ENCODE measurements around the gene EP400.
"Not testable (repeated sequence)": the region's sequence is repeated elsewhere in the genome, so short reads cannot be mapped to it uniquely, and the experiment has no call there.

EP400 gene

GRCh38 chr12:131948713-131949430, 870 bp upstream of the EP400 start:
- DNase-seq = not testable (repeated sequence)

- peak; percentile 32 for DNase-seq
These were observed 606 bp downstream of the EP400 start for GRCh38 chr12:131950182-131950913.

- DNase-seq = not testable (repeated sequence)
These were observed 4.1 kb downstream of the EP400 start for GRCh38 chr12:131953810-131954209.

GRCh38 chr12:131954460-131954859, 4.7 kb downstream of the EP400 start:
- DNase-seq = not testable (repeated sequence)

- DNase-seq = no peak
These were observed 9.4 kb downstream of the EP400 start for GRCh38 chr12:131959116-131959515.

GRCh38 chr12:131959641-131960589, 10.2 kb downstream of the EP400 start:
- no peak for DNase-seq

- not testable (repeated sequence) for DNase-seq
These were observed 11.0 kb downstream of the EP400 start for GRCh38 chr12:131960590-131961325.

GRCh38 chr12:131961328-131961727, 11.6 kb downstream of the EP400 start:
- not testable (repeated sequence) for DNase-seq

- DNase-seq = no peak
These were observed 12.3 kb downstream of the EP400 start for GRCh38 chr12:131962069-131962468.

- no peak for DNase-seq
These were observed 13.6 kb downstream of the EP400 start for GRCh38 chr12:131963381-131963780.

- no peak for DNase-seq
These were observed 15.3 kb downstream of the EP400 start for GRCh38 chr12:131965073-131965472.

- DNase-seq = no peak
These were observed 21.5 kb downstream of the EP400 start for GRCh38 chr12:131971226-131971625.

- no peak for DNase-seq
These were observed 25.5 kb downstream of the EP400 start for GRCh38 chr12:131975228-131975627.

- DNase-seq = no peak
These were observed 29.9 kb downstream of the EP400 start for GRCh38 chr12:131979606-131980005.

- DNase-seq = no peak
These were observed 30.5 kb downstream of the EP400 start for GRCh38 chr12:131980263-131980662.

GRCh38 chr12:131981388-131981787, 31.6 kb downstream of the EP400 start:
- no peak for DNase-seq

- no peak for DNase-seq
These were observed 32.3 kb downstream of the EP400 start for GRCh38 chr12:131982041-131982440.

GRCh38 chr12:131983026-131983425, 33.3 kb downstream of the EP400 start:
- DNase-seq = no peak

- DNase-seq = no peak
These were observed 33.8 kb downstream of the EP400 start for GRCh38 chr12:131983554-131983953.

GRCh38 chr12:131984334-131984733, 34.6 kb downstream of the EP400 start:
- no peak for DNase-seq

- DNase-seq = not testable (repeated sequence)
These were observed 35.8 kb downstream of the EP400 start for GRCh38 chr12:131985510-131985875.

GRCh38 chr12:131986361-131986760, 36.6 kb downstream of the EP400 start:
- DNase-seq = no peak

GRCh38 chr12:131986910-131987309, 37.2 kb downstream of the EP400 start:
- no peak for DNase-seq

All from stimulated activated CD4-positive, alpha-beta T cell treated with anti-CD3 and anti-CD28 coated beads, Interleukin-12 subunit alpha, Interleukin-12 subunit beta, amount 100 ng/mL, for 4 hours (primary cell).